Heart right ventricle (tissue), 16 donors: ENCODE measurements around the gene CDC27. TPM values are rescaled to one million over a fixed set of nuclear protein-coding genes. Genes with fewer than 3 reads are reported as not detected.
A peak's percentile ranks its signal among the peaks of the same experiment; 100 is the strongest.
"Not testable (repeated sequence)": the region's sequence is repeated elsewhere in the genome, so short reads cannot be mapped to it uniquely, and the experiment has no call there.

ENCODE experiments used
- ATAC-seq, 8 donors: fragments of 200-7000 bp; cut with Tn5 transposase; one replicate each; pipeline ENCODE4 v1.9.1; 2020; ENCODE audit warnings: mild to moderate bottlenecking in 8 of 8, moderate library complexity in 8 of 8, moderate number of reproducible peaks in 1 of 8
- DNase-seq, 2 donors: peaks; one replicate each; pipeline ENCODE4 v3.0.0-alpha.2; 2020
- H3K27ac ChIP-seq, 10 donors: fragments of 200-600 bp; sonication (generic) in 2 of 10; one replicate each; pipeline versions ENCODE4 v1.5.0 to v1.8.0; 2020 to 2022; ENCODE audit warnings: mild to moderate bottlenecking in 3 of 10
- H3K27me3 ChIP-seq, 7 donors: fragments of 200-600 bp; one replicate each; pipeline ENCODE4 v1.8.0; 2021 to 2022; ENCODE audit warnings: mild to moderate bottlenecking in 2 of 7
- H3K36me3 ChIP-seq, 9 donors: fragments of 200-600 bp; sonication (generic) in 1 of 9; one replicate each; pipeline versions ENCODE4 v1.5.0 to v1.8.0; 2020 to 2022; ENCODE audit warnings: mild to moderate bottlenecking in 2 of 9
- H3K4me1 ChIP-seq, 9 donors: fragments of 200-600 bp; sonication (generic) in 1 of 9; one replicate each; pipeline versions ENCODE4 v1.5.0 to v1.8.0; 2020 to 2022; ENCODE audit warnings: mild to moderate bottlenecking in 4 of 9
- H3K4me3 ChIP-seq, 10 donors: fragments of 200-600 bp; sonication (generic) in 2 of 10; one replicate each; pipeline versions ENCODE4 v1.5.0 to v1.8.0; 2020 to 2022; ENCODE audit warnings: mild to moderate bottlenecking in 7 of 10, moderate library complexity in 2 of 10
- H3K9me3 ChIP-seq, 11 donors: fragments of 200-600 bp in 10 of 11; sonication (generic) in 2 of 11; one replicate each; pipeline versions ENCODE4 v1.5.0 to v1.8.0; 2013 to 2022; ENCODE audit warnings: mild to moderate bottlenecking in 2 of 11, control low read depth in 1 of 11, moderate library complexity in 1 of 11
- CTCF ChIP-seq, 9 donors: fragments of 200-600 bp; sonication (generic) in 2 of 9; IDR thresholded peaks; one replicate each; pipeline versions ENCODE4 v1.5.0 to v1.8.0; 2021 to 2022; ENCODE audit warnings: antibody characterized with exemption in 9 of 9, mild to moderate bottlenecking in 5 of 9, moderate library complexity in 1 of 9
- WGBS, 2 donors: extraction: QIAGEN DNeasy Blood & Tissue Kit; methylation state at CpG; one replicate each; pipeline ENCODE4 v1.1.7; 2013; ENCODE audit warnings: inconsistent platforms in 1 of 2; 5-methylcytosine and 5-hydroxymethylcytosine counted together
- intact Hi-C, 10 donors: fragments of 100-400 bp; cut with DNase I; formaldehyde crosslinking; loops; one replicate each; pipeline versions ENCODE4 v1.11.1 to v1.14.2; 2022
- polyA plus RNA-seq, 2 donors: library from polyadenylated mRNA; stranded (reverse); fragments of 200-250 nt; gene quantifications; one replicate each; pipeline ENCODE4 v1.2.3, GENCODE V29; 2013
- total RNA-seq, 10 donors: library from RNA; stranded (reverse); fragmentation: NEBNext Ultra II Directional in 3 of 10; extraction: Animal tissue kit (Norgen Biotek cat#: 25700) in 3 of 10; gene quantifications; one replicate each; pipeline versions ENCODE4 v1.2.1 to v1.2.4, GENCODE V29; 2021 to 2023
- donor health status: Arrhythmogenic right ventricular cardiomyopathy.
- donor health status: ischemic (EF 13 %, LVEDD 7.1; RV severe dilation, severe dysfunction).
- donor health status: healthy with polysubstance abuse.
- donor health status: DM: no; HTN: yes; CAD: no.
- donor health status: DM: no; HTN: no; CAD: no.
- donor health status: ischemic (EF 25% LVEDD 6.9; RV normal size, moderate dysfunction).
- donor health status: ischemic (EF 25% LVEDD 5.7; RV mildly dilated, moderate dysfunction).
- donor health status: healthy.
- donor health status: DM: yes; HTN: yes; CAD: no.
- donor health status: Ischemic cardiomyopathy.
- donor health status: ischemic (EF 35%, LVEDD 5.7; RV mildly dilated, moderate dysfunction).
- donor health status: nonischemic (EF 11% LVEDD 7.7; RV severe dilation, severe dysfunction).
- donor health status: DM: yes; HTN: yes; CAD: no.
- donor health status: PGD.
- donor health status: ischemic (EF 29% LVEDD 5.4; RV normal size, mild dysfunction).
- donor health status: nonischemic (EF 23%, LVEDD 6.1; RV moderate dilation, normal function).

The CDC27 gene
- total and polyA plus RNA-seq, 12 donors, result 14.0 to 103 (median 79.7) TPM

GRCh38 chr17:47162013-47162622 is 27.0 kb downstream of the CDC27 start:
- no peak for TF ChIP-seq CTCF (IDR thresholded peaks at IDR 0.05)
- intact Hi-C loops, result loop anchor here in 1 of 10 donors (10.0 kb wide), 1 partner anchor 153 kb away; no protein-coding TSS in a partner anchor
- no peak for ATAC-seq

GRCh38 chr17:47159315-47159714 is 29.8 kb downstream of the CDC27 start:
- Histone ChIP-seq H3K27me3 (no peaks in the 10 kb centered on the region), H3K4me3 (no peak overlapping the region), H3K9me3 (no peaks in the 10 kb centered on the region), H3K27ac (no peak overlapping the region), H3K36me3 (peaks cover 0 to 98% (median 39%) of the 10 kb centered on the region in 9 donors), H3K4me1 (peaks cover 0 to 25% (median 16%) of the 10 kb centered on the region in 9 donors)
- intact Hi-C loops, result no loop called here
- no peak for ATAC-seq
- no peak for TF ChIP-seq CTCF (IDR thresholded peaks at IDR 0.05)
- DNase-seq, result no peak
- WGBS, 2 donors, result 97% methylated on average over 18 of the region's 18 CpGs

More at GRCh38 chr17:47162013-47162622, 27.0 kb downstream of the CDC27 start:
- no peak for DNase-seq
- no peak overlapping the region for H3K4me3 ChIP-seq
- H3K9me3 ChIP-seq, result no peaks in the 10 kb centered on the region
- 43 to 54% methylated on average over 2 of the region's 2 CpGs for WGBS, 2 donors
- H3K4me1 ChIP-seq, result peaks cover 0 to 42% (median 16%) of the 10 kb centered on the region in 9 donors
- H3K36me3 ChIP-seq, result peaks cover 0 to 97% (median 18%) of the 10 kb centered on the region in 9 donors
- H3K27ac ChIP-seq, result peak overlapping the region in 3 of 10 donors; percentile 13 to 45 (median 29)
- H3K27me3 ChIP-seq, result no peaks in the 10 kb centered on the region

- 87 to 89% methylated on average over 6 of the region's 6 CpGs for WGBS, 2 donors
- peaks cover 0 to 100% (median 49%) of the 10 kb centered on the region in 9 donors for H3K36me3 ChIP-seq
- no peak for ATAC-seq
Measured at GRCh38 chr17:47145351-47145750, 43.7 kb downstream of the CDC27 start.

GRCh38 chr17:47135235-47135634 is 53.9 kb downstream of the CDC27 start:
- TF ChIP-seq CTCF (IDR thresholded peaks at IDR 0.05), result no peak

More at GRCh38 chr17:47145351-47145750, 43.7 kb downstream of the CDC27 start:
- intact Hi-C loops, result no loop called here
- H3K27ac ChIP-seq, result no peak overlapping the region
- H3K9me3 ChIP-seq, result no peaks in the 10 kb centered on the region
- H3K4me3 ChIP-seq, result no peak overlapping the region
- TF ChIP-seq CTCF (IDR thresholded peaks at IDR 0.05), result no peak
- no peaks in the 10 kb centered on the region for H3K4me1 ChIP-seq
- H3K27me3 ChIP-seq, result no peaks in the 10 kb centered on the region
- DNase-seq, result no peak

GRCh38 chr17:47134354-47134753 is 54.7 kb downstream of the CDC27 start:
- H3K4me1 ChIP-seq, H3K4me3 ChIP-seq, DNase-seq, ATAC-seq, H3K9me3 ChIP-seq, intact Hi-C loops, H3K27me3 ChIP-seq, H3K27ac ChIP-seq: not testable (repeated sequence)
- WGBS, 2 donors, result 84 to 93% methylated on average over 5 of the region's 5 CpGs
- H3K36me3 ChIP-seq, result peaks cover 0 to 98% (median 58%) of the 10 kb centered on the region in 9 donors

More at GRCh38 chr17:47135235-47135634, 53.9 kb downstream of the CDC27 start:
- Histone ChIP-seq H3K9me3 (no peaks in the 10 kb centered on the region), H3K27ac (no peak overlapping the region), H3K36me3 (peaks cover 0 to 98% (median 54%) of the 10 kb centered on the region in 9 donors), H3K4me3 (no peak overlapping the region), H3K27me3 (no peaks in the 10 kb centered on the region), H3K4me1 (no peaks in the 10 kb centered on the region)
- 98 to 100% methylated on average over 1 of the region's 1 CpG for WGBS, 2 donors
- ATAC-seq (no peak), DNase-seq (no peak)
- intact Hi-C loops, result no loop called here
